Measurements from ENCODE around the gene SNX7.
A peak's percentile ranks its signal among the peaks of the same experiment; 100 is the strongest.

The SNX7 gene

DNA sequence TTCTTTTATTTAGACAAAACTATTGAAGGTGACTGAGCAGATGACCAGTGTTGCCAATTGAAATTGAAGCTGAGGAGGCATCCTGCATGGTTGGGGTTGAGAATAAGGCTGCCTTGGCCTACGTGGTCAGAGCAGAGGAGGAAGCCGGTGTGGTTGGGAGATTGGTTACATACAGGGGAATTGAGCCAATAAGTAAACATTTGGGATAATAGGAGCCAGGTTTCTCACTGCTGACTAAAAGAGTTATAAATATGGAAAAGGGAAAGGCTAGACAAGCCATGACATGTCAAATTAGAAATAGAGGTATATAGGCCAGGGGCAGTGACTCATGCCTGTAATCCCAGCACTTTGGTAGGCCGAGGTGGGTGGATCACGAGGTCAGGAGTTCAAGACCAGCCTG lies 15.8 kb downstream of the SNX7 start:
- no peaks in the 10 kb centered on the region for H3K27me3 Mint-ChIP-seq
- H3K27ac Mint-ChIP-seq, result no peak overlapping the region
- ATAC-seq, result no peak
- no peak overlapping the region for H3K4me3 Mint-ChIP-seq
- H3K9me3 Mint-ChIP-seq, result peaks cover 4% of the 10 kb centered on the region
- no peaks in the 10 kb centered on the region for H3K36me3 Mint-ChIP-seq
- H3K4me1 Mint-ChIP-seq, result no peaks in the 10 kb centered on the region

GRCh38 chr1:98681812-98682211 lies 20.3 kb downstream of the SNX7 start:
- H3K9me3 Mint-ChIP-seq, result peaks cover 4% of the 10 kb centered on the region
- H3K36me3 Mint-ChIP-seq, result no peaks in the 10 kb centered on the region
- H3K27ac Mint-ChIP-seq, result no peak overlapping the region
- H3K4me1 Mint-ChIP-seq, result no peaks in the 10 kb centered on the region
- no peak overlapping the region for H3K4me3 Mint-ChIP-seq
- no peaks in the 10 kb centered on the region for H3K27me3 Mint-ChIP-seq
- ATAC-seq, result no peak

DNA sequence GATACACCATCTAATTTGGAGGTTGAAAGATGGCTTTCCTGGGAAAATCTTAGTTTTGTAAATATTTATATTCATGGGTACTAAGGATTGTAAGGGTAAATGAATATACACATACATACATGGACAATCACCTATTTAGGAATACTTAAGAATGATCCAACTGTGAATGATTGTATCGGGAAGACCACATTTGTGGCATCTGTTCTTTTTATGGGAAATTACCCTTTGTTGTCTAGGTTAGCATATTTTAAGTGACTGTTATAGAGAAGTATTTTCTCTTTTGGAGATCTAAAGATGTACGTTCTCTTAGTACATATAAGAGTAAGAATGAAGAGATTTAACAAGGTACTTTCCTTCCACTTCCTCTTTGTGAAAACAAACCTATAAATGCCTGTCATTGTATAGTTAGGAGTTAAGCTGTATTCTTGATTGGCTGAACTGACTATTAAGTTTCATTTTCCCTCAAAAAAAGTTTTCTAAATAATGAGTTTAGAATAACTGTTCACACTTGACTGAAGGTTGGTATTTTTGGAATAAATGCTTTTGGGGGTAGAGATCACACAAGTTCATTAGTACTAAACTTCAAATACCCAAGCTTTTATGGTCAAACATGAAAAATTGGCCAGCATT lies 26.7 kb downstream of the SNX7 start:
- H3K27ac Mint-ChIP-seq, result no peak overlapping the region
- H3K9me3 Mint-ChIP-seq, result no peaks in the 10 kb centered on the region
- peaks cover 6% of the 10 kb centered on the region for H3K4me1 Mint-ChIP-seq
- no peak for ATAC-seq
- H3K4me3 Mint-ChIP-seq, result no peak overlapping the region
- no peaks in the 10 kb centered on the region for H3K27me3 Mint-ChIP-seq
- peaks cover 6% of the 10 kb centered on the region for H3K36me3 Mint-ChIP-seq

GRCh38 chr1:98690576-98690975 lies 29.1 kb downstream of the SNX7 start:
- Mint-ChIP-seq H3K27ac (no peak overlapping the region), H3K4me3 (no peak overlapping the region), H3K9me3 (no peaks in the 10 kb centered on the region), H3K36me3 (peaks cover 6% of the 10 kb centered on the region), H3K4me1 (peaks cover 6% of the 10 kb centered on the region), H3K27me3 (no peaks in the 10 kb centered on the region)
- no peak for ATAC-seq

DNA sequence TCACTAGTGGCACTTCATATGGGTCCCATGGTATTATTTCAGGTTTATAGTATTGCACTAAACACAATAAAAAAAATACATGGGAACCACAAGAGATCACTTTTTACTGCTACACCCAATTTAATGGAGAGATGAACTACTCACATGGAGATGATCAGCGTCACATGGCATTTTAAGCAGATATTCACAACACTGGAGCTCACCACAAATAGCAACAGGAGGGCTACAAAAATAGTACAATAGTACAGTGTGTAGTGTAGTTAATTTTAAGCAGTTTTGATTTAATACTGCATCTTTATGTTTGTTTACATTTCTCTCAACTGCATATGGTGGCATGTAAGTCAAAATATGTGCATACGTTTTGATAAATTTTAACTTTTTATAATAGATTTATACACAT lies 31.0 kb downstream of the SNX7 start:
- Mint-ChIP-seq H3K9me3 (no peaks in the 10 kb centered on the region), H3K27me3 (no peaks in the 10 kb centered on the region), H3K4me1 (peaks cover 6% of the 10 kb centered on the region), H3K4me3 (no peak overlapping the region), H3K27ac (no peak overlapping the region), H3K36me3 (peaks cover 6% of the 10 kb centered on the region)
- no peak for ATAC-seq

GRCh38 chr1:98693385-98693784 lies 31.9 kb downstream of the SNX7 start:
- H3K27ac Mint-ChIP-seq, result no peak overlapping the region
- H3K27me3 Mint-ChIP-seq, result no peaks in the 10 kb centered on the region
- no peak for ATAC-seq
- no peaks in the 10 kb centered on the region for H3K9me3 Mint-ChIP-seq
- H3K36me3 Mint-ChIP-seq, result peaks cover 6% of the 10 kb centered on the region
- no peak overlapping the region for H3K4me3 Mint-ChIP-seq
- peaks cover 3% of the 10 kb centered on the region for H3K4me1 Mint-ChIP-seq

DNA sequence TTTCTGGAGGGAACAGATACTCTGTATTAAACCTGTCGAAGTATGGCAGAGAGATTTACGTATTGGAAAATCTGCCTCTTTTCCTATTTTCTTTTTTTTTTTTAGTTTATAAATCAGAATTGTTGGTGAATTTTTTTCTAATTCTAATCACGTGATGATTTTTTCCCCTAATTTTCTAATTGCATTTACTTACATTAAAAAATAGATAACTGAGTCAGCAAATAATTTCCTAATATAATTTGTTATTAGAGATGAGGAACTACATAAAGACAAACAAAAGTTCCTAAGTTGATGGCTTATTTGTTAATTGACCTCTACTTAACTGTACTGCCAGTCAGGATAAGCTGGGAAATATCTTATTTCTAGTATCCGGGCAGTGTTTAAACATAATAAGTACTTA lies 34.6 kb downstream of the SNX7 start:
- no peak for ATAC-seq
- Mint-ChIP-seq H3K27me3 (no peaks in the 10 kb centered on the region), H3K36me3 (peaks cover 6% of the 10 kb centered on the region), H3K4me3 (no peak overlapping the region), H3K27ac (no peak overlapping the region), H3K9me3 (no peaks in the 10 kb centered on the region), H3K4me1 (no peaks in the 10 kb centered on the region)

GRCh38 chr1:98697781-98698180 lies 36.3 kb downstream of the SNX7 start:
- no peak overlapping the region for H3K27ac Mint-ChIP-seq
- H3K4me3 Mint-ChIP-seq, result no peak overlapping the region
- ATAC-seq, result no peak
- no peaks in the 10 kb centered on the region for H3K4me1 Mint-ChIP-seq
- H3K27me3 Mint-ChIP-seq, result no peaks in the 10 kb centered on the region
- H3K9me3 Mint-ChIP-seq, result no peaks in the 10 kb centered on the region
- no peaks in the 10 kb centered on the region for H3K36me3 Mint-ChIP-seq

DNA sequence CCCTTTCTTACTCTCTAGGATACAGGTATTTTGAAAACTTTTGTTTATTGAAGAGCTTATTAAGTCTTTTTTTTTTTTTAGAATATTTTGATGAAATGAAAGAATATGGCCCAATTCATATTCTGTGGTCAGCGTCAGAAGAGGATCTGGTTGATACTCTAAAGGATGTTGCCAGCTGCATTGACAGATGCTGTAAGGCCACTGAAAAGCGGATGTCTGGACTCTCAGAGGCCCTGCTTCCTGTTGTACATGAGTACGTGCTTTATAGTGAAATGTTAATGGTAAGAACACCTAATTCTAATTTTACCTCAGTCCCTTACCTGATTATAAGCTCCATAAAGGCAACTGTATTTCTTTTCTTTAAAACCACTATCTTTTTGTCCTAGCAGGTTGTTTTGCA lies 37.1 kb downstream of the SNX7 start:
- H3K36me3 Mint-ChIP-seq, result no peaks in the 10 kb centered on the region
- no peak for ATAC-seq
- H3K9me3 Mint-ChIP-seq, result no peaks in the 10 kb centered on the region
- H3K4me3 Mint-ChIP-seq, result no peak overlapping the region
- no peaks in the 10 kb centered on the region for H3K4me1 Mint-ChIP-seq
- no peak overlapping the region for H3K27ac Mint-ChIP-seq
- no peaks in the 10 kb centered on the region for H3K27me3 Mint-ChIP-seq

DNA sequence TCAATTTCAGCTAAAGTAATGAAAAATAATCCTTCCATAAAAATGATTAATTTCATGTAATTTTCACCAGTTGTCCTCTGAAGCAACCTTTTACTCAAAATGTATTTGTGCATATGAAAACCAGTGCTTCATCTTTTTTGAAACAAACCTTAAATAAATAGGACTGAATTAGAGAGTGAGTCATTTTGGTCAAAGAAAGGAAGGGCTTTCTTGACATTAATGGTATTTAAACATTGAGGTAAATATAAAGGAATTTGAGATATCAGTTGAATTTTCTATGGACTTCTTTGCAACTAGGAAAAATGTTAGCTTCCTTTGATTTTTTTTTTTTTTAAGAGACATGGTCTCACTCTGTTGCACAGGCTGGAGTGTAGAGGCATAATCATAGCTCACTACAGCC lies 38.7 kb downstream of the SNX7 start:
- Mint-ChIP-seq H3K9me3 (no peaks in the 10 kb centered on the region), H3K36me3 (no peaks in the 10 kb centered on the region), H3K27ac (no peak overlapping the region), H3K27me3 (no peaks in the 10 kb centered on the region), H3K4me3 (no peak overlapping the region), H3K4me1 (no peaks in the 10 kb centered on the region)
- ATAC-seq, result no peak

GRCh38 chr1:98702976-98703375 lies 41.5 kb downstream of the SNX7 start:
- Mint-ChIP-seq H3K27me3 (no peaks in the 10 kb centered on the region), H3K4me1 (no peaks in the 10 kb centered on the region), H3K36me3 (no peaks in the 10 kb centered on the region), H3K9me3 (no peaks in the 10 kb centered on the region), H3K4me3 (no peak overlapping the region), H3K27ac (no peak overlapping the region)
- no peak for ATAC-seq

DNA sequence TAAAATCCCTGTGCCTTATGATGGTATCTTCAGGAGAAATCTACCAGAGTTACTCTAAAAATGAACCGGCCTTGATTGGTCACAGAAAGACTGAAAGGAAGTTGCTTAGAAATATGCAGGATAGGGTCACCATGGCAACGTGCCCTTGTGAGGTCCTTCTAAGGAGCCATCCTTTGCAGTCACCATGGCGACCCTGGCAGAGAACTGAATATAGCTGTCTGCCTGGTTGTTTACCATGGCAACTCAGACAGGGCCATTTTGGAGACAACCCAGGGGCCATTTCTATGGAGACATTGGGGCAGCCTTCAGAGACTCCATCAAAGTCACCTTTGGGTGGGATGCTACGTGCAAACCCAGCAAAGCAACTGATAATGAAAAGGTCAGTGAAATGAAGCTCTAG lies 43.0 kb downstream of the SNX7 start:
- H3K36me3 Mint-ChIP-seq, result no peaks in the 10 kb centered on the region
- no peaks in the 10 kb centered on the region for H3K9me3 Mint-ChIP-seq
- peak; percentile 34 for ATAC-seq
- no peak overlapping the region for H3K4me3 Mint-ChIP-seq
- no peak overlapping the region for H3K27ac Mint-ChIP-seq
- H3K4me1 Mint-ChIP-seq, result no peaks in the 10 kb centered on the region
- H3K27me3 Mint-ChIP-seq, result no peaks in the 10 kb centered on the region

DNA sequence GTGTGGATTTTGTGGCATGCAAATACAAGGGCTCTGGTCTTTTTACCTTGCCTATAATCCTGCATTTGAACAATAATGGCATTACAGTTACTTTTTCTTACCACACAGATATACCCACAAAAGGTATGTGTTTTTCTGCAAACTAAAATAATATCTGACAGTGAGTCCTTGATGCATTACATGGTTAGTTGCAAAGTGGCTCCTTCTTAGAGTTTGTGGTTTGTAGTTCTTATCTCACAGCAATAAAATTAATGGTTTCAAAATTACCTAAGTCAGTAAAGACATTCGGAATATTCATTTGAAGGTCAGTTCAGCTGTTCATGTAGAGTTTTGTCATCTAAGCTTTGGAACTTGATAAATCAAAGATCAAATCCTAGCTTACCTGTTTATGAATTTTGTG lies 43.5 kb downstream of the SNX7 start:
- ATAC-seq, result no peak
- no peaks in the 10 kb centered on the region for H3K9me3 Mint-ChIP-seq

GRCh38 chr1:98705591-98705990 lies 44.1 kb downstream of the SNX7 start:
- ATAC-seq, result no peak
- Mint-ChIP-seq H3K4me3 (no peak overlapping the region), H3K27me3 (no peaks in the 10 kb centered on the region), H3K9me3 (no peaks in the 10 kb centered on the region), H3K36me3 (no peaks in the 10 kb centered on the region), H3K27ac (no peak overlapping the region), H3K4me1 (no peaks in the 10 kb centered on the region)

More for the DNA sequence above, 43.5 kb downstream of the SNX7 start:
- Mint-ChIP-seq H3K27ac (no peak overlapping the region), H3K4me3 (no peak overlapping the region), H3K4me1 (no peaks in the 10 kb centered on the region), H3K36me3 (no peaks in the 10 kb centered on the region), H3K27me3 (no peaks in the 10 kb centered on the region)

GRCh38 chr1:98706173-98706843 lies 44.8 kb downstream of the SNX7 start:
- Mint-ChIP-seq H3K9me3 (no peaks in the 10 kb centered on the region), H3K27ac (no peak overlapping the region), H3K27me3 (no peaks in the 10 kb centered on the region), H3K36me3 (no peaks in the 10 kb centered on the region), H3K4me1 (no peaks in the 10 kb centered on the region), H3K4me3 (no peak overlapping the region)
- ATAC-seq, result no peak

- no peaks in the 10 kb centered on the region for H3K4me1 Mint-ChIP-seq
- H3K27ac Mint-ChIP-seq, result no peak overlapping the region
- no peak for ATAC-seq
- no peaks in the 10 kb centered on the region for H3K27me3 Mint-ChIP-seq
- H3K9me3 Mint-ChIP-seq, result no peaks in the 10 kb centered on the region
- no peak overlapping the region for H3K4me3 Mint-ChIP-seq
- no peaks in the 10 kb centered on the region for H3K36me3 Mint-ChIP-seq
Measured at GRCh38 chr1:98707556-98707955, 46.0 kb downstream of the SNX7 start.
